HG03025 (cell line): ENCODE results near the gene GALNT14.
"Not testable (repeated sequence)": the region's sequence is repeated elsewhere in the genome, so short reads cannot be mapped to it uniquely, and the experiment has no call there.

Experiments used
- ATAC-seq: cut with Tn5 transposase; IDR thresholded peaks from one replicate; pipeline ENCODE4 v1.9.1; 2021; ENCODE audit warnings: mild to moderate bottlenecking, moderate library complexity; ENCODE audit not compliant: unreplicated experiment, low FRiP score

Gene GALNT14, protein sequence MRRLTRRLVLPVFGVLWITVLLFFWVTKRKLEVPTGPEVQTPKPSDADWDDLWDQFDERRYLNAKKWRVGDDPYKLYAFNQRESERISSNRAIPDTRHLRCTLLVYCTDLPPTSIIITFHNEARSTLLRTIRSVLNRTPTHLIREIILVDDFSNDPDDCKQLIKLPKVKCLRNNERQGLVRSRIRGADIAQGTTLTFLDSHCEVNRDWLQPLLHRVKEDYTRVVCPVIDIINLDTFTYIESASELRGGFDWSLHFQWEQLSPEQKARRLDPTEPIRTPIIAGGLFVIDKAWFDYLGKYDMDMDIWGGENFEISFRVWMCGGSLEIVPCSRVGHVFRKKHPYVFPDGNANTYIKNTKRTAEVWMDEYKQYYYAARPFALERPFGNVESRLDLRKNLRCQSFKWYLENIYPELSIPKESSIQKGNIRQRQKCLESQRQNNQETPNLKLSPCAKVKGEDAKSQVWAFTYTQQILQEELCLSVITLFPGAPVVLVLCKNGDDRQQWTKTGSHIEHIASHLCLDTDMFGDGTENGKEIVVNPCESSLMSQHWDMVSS

DNA sequence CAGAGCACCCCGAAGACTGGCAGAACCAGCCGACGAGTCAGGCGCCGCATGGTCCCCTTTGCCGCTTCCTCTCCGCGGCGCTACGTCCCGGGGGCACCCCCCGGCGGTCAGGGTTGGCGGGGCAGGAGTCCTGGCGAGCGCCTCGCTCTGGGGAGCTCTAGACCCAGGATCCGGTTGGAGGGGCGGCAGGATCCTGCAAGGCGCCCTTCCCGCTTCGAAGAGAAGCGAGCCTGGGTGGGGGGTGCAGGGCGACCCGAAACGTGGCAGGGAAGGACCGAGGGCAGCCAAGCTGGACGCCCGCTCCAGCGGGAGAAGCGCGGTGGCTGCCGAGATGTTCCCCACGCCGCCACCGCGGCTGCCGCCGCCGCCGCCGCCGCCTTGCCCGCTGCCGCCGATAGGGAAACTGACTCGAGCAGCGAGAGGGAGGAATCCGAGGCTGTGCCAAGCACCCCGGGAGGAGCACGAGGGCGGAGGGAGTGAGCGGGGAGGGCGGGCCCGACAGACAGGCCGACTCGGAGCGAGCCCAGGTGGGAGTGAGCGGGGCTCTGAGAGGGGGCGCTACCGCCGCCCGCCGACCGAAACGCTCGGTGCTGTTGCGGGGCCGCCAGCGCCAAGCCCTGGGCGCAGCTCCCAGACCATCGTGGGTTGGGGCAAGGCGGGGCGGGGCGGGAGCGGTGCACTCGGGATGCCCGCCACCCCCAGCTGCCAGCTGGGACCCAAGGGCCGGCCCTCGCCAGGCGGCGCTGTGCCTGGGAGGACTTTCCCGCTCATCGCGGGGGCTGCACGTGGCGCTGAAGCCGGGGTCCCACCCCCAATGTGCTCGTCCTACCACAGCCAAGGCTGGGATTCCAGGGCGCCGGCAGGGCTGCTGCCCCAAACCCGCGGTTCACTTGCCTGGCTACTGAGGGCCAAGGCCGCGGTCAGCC, at the start of gene GALNT14:
TSS of gene GALNT14 (minus strand) at position 404 of the 926 bp plus-strand sequence. CDS start at position 50, 354 bp downstream.
- no peak for ATAC-seq

DNA sequence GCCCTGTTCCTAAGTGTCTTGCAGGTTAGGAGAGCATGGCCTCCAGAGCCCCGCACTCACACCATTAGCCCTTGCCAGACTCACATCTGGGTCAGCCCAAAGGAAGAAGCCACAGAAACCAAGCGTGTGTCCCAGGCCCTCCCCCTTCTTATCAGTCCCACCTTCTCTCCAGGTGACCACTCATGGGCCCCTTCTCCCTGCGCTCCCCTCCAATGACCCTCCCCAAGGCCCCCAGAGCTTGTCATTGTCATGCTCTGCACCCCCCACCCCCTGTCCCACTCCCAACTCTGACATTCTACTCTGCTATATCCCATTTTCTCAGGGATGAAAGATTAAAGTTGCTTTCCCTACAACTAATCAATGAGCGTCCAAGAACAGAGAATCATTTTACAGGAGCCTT, 48.9 kb upstream of the GALNT14 start:
- no peak for ATAC-seq

DNA sequence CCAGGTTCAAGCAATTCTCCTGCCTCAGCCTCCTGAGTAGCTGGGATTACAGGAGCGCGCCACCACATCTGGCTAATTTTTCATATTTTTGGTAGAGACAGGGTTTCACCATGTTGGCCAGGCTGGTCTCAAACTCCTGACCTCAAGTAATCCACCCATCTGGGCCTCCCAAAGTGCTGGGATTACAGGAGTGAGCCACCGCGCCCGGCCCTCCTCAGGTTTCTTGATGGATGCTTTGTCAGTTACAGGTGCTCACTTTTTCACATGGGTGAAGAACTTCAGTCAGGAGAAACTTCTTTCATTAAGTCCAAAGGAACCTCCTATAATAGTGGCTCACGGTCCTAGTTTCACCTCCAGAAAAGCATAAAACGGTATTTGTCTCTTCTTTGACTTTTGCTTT, 45.7 kb upstream of the GALNT14 start:
- not testable (repeated sequence) for ATAC-seq

DNA sequence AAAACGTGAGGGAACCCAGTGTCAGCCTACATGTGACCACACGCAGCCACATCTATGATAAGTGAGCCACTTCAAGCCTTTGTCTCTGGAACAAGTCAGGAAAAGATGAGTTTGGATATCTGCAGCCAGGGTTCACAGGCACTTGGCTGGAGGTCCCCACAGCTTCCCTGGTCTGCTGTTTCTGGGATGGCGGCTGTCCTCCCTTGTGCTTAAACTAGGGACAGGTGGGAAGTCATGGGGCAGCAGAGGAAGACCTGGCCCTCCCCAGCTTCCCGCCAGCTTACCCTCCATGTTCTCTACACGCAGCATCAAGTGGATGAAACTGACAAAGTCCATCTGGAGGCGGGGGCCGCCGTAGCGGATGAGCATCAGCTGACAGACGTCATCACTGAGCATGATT, 38.5 kb upstream of the GALNT14 start:
- ATAC-seq, result no peak

DNA sequence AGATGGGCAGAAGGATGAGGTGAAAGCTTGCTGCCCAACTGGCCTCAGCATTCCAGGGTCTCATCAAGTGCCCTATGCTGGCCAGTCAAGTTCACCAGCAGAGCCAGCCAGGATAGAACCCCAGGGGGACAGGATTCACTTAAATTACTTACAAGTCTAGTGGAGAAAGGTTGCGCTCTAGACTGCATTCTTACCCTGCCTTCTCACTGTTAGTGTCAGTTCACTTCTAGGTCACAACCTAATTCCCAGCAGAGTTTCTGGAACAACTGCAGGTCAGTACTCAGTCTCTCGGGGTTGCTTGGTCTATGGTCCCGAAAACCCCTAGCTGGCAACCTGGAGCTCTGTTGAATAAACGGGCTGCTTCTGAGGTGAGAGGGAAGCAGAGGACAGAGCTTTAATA, 32.9 kb upstream of the GALNT14 start:
- no peak for ATAC-seq

DNA sequence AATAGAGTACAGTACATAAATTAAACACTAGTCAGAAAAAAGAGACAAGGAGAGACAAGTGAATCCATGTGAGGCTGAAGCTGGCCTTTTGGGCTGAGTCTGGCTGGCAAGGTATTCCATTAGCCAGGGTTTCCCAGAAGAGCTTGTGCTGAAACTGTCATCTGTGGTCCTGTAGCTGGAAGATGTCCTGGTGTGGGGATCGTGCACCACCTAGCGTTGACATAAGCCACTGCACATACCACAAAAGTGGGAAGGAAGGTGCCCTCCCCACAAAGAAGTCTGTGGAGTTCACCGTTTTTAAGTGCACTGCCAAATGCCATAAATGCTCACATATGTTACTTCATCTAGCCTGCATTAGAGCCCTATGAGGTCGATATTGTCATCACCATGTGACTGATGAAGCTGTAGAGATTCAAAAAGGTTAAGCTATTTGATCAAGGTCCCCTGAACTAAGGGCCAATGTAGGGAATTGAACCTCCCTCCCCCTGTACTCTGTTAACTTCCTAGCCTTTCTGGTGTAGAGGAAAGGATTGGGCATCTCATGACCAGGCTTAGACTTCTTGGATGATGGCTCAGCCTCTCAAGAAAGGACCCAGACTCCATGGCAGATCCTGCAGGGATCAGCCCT, 31.9 kb upstream of the GALNT14 start:
- peak; percentile 63 for ATAC-seq

DNA sequence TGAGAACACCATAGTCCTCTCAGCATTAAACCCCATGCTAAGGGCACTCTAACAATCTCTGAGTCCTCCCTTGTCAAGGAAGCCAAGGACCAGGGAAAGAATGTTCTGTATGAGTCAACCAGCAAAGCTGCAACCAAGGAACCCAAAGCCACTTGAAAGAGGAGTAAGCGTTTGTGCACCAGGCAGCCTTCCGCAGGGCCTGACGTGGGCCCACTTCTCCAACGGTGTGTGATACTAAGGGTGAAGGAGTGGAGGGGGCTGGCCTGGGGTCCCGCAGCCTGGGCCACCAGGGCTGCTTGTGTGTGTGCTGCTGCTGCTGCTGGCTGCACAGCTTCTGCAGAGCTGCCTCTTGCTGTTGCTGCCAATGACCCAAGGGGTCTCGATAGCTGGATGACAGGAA, 30.1 kb upstream of the GALNT14 start:
- no peak for ATAC-seq

DNA sequence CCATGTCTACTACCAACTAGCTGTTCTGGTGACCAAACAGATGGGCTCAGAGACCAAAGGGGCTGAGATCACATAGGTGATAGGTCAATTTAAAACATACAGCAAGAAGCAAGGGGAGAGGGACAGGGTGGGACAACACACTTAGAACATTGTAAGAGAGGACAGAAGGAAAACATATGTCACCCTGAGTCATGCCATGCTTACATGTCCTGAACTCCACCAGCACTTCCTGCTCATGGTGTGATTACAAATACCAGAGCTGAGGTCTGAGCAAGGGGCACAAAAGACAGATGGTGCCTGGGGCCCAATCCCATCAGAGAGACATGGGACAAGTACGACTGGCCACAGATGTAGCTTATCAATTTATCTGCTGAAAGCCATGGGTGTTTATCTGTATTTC, 28.7 kb upstream of the GALNT14 start:
- no peak for ATAC-seq

DNA sequence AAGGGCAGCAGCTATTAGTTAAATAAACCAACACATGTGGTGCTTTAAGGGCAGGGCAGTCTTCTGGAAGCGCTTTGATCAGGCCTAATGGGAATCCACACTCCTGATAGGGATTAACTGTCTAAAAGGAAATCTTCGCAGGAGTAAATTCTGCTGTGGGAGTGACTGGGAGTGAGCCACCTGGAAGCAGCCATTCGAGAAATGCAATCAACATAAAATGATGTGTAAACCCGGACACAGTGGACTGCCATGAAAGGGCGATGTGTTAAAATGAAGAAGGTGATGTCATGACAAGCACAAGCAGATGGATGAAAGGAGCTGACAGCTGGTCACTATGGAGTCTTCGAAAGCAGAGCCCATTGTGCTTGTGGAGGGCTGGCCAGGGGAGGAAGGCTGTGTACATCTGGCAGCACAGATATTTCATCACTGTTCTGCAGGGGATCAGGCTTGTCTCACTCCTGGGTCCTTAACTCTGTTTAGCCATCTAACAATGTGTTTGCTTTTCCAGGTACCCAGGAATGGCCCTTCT, 24.8 kb upstream of the GALNT14 start:
- no peak for ATAC-seq

DNA sequence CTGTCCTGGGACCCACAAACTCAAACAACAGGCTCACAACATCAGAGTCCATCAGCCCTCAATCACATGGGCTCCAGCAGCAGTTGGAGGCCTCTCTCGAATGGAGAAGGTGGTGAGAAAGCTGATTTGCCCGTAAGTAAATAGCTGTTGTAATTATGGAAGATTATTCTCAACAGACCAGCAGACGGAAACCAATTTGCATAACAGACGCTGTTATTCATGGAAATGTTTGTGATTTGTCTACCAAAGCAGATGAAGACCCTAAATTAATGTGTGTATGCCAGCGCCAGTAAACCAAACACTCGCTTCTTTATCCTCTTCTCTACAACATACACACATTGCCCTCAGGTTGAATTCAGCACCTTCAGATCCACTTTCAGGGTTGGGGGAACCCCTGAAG, 23.4 kb upstream of the GALNT14 start:
- ATAC-seq, result no peak

DNA sequence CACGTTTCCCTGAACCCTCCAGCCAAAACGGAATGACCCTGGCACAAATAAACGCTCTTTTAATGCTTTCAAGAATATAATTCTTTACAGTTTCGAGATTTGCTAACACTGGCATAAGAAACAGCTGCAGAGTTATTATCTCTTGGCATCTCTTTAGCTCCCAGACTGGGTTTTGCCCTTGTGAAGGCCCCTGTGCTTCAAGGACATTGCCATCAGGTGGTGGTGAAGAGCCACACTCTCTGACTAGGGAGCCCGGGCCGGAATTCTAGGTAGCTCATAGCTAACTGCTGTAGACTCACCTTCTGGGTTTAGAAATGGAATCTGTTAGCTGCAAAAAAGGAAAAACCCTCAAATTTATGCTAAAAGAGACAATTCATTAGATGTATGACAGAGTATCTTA, 13.3 kb upstream of the GALNT14 start:
- ATAC-seq, result no peak

DNA sequence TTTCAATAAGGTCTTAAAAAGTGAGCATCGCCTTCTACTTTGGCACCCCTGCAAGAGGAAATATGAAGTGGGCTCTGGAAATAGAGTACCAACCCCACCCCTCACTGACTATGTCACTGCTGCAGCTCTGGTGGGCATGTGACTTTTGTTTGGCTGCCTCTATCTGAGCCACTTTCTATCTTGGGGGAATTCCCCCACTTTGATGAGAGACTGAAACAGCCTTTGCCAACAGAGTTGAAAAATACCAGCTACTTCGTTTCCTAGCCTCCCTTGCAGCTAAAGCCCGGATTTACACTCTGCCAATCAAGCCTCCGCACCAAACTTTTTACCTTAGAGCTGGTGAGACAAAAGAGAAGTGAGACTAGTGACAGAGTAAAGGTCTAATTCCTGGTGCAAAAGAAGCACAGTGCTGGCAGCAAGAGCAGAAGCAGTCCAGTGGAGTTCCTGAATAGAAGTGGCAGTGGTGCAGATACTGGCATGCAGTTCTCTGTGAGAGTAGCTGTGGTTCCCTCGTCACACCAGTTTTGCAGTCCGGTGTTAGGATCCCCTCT, 12.0 kb upstream of the GALNT14 start:
- ATAC-seq, result no peak

DNA sequence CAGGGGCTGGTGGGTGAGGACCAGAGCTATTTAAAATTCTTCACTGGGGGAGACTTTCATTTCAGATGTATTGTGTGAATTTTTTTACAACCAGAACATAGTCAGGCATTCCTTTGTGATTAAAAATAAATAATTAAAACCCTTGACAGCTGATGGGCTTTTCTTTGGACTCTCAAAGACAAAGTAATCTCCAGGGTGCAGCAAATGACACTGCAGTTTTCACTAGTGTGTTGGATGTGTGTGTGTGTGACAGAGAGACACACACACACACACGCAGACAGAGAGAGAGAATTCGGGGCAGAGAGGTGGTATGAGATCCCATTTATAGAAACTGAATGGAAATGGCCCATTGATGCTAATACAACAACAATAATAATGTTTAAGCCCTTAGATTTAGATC, 10.3 kb upstream of the GALNT14 start:
- ATAC-seq, result no peak

DNA sequence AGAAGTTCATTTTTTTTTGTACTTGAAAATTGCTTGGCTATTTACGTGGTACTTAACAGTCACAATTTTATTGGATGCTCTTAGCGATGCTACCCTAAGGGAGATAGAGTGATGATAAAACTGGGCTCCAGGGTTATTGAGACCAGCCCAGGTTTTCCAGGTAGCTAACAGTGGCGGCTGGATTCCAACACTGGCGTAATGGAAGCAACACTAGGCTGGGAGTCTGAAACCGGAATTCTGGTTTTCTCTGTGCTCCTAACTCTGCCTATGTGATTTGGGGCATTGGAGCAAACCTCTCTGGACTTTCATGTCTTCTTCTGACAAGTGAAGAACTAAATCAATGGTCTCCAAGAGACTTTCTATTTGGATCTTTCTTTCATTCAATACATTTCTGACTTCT, 9.4 kb upstream of the GALNT14 start:
- no peak for ATAC-seq

DNA sequence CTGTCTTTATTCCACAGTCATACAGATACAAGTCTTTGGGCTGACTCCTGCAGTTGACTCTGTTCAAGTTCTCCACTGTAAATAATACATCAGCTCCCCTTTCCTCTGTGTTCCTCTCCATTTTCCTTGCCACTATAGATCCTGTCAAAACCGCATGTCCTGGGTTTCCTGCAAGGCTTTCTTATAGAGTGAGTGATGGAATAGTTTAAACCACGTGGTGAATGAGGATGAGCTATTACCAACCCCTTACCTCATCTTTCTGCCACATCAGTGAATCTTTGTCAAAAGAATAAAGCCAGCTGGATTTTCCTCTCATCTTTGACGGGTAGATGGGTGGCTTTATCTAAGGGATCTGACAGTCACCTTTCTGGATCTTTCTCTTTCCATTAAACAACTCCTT, 3.9 kb upstream of the GALNT14 start:
- no peak for ATAC-seq

DNA sequence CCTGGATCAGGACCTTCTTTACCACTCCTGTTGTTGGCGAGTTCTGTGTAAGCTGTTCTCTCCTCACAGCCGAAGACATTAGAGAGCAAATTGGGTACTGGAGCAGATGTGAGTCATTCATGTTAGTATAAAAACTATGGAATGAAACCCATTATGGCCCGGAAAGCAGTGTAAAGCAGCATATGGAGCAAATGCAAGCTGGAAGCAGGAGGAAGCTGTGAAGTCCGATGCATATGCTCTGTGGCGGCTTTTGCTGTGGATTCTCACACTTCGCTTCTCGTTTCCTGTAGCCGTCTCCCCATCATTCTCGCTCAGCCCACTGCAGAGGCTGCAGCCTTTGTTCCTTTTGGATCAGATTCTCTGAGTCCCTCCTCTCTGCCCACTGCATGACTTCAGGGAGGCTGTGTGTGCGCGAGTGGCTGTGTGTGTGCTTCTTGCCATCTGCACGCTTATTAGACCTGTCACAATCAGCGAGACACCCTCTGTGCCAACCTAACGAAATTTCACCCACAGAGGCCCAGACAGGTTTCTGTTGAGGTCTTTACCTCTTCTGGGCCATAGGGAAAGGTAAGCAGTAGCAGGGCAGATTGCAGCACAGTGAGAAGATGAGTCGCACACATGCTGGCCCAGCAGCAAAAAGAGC, 3.3 kb upstream of the GALNT14 start:
- no peak for ATAC-seq

DNA sequence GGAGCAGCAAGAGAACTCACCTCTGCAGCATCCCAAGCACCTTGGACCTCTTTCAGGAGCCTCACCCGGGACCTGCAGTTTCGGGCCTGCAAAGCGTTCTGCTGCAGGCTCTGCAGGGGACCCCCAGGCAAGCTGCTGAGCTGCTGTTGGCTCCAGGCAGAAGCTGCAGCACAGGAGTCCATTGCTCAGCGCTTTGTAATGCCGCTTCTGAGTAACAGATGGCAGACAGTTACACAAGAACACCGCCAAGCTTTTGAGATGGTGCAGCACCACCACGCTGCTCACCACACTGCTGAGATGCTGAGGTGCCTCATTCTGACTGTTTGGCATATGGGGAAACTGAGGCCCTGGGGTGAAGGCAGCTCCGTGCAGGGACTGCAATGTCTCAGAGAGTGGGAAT, 1.9 kb upstream of the GALNT14 start:
- no peak for ATAC-seq

DNA sequence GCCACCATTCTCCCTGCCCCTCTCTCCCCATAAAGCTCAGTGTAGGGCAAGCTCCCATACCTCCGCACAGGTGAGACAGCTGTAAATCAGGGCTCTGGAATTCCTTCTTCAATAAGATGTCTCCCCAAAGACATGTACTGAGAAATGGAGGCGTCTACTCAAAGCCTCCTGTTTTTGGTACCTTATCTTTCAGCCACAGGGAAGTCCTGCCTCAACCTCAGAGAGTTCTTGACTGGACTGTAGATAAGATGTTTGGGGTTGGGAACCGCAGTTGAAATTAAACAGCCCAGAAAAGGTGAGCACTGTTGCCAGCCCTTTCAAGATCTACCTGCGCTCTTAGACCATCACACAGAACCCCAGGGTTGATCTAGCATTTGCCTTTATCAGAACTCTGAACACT, 1.4 kb upstream of the GALNT14 start:
- no peak for ATAC-seq

DNA sequence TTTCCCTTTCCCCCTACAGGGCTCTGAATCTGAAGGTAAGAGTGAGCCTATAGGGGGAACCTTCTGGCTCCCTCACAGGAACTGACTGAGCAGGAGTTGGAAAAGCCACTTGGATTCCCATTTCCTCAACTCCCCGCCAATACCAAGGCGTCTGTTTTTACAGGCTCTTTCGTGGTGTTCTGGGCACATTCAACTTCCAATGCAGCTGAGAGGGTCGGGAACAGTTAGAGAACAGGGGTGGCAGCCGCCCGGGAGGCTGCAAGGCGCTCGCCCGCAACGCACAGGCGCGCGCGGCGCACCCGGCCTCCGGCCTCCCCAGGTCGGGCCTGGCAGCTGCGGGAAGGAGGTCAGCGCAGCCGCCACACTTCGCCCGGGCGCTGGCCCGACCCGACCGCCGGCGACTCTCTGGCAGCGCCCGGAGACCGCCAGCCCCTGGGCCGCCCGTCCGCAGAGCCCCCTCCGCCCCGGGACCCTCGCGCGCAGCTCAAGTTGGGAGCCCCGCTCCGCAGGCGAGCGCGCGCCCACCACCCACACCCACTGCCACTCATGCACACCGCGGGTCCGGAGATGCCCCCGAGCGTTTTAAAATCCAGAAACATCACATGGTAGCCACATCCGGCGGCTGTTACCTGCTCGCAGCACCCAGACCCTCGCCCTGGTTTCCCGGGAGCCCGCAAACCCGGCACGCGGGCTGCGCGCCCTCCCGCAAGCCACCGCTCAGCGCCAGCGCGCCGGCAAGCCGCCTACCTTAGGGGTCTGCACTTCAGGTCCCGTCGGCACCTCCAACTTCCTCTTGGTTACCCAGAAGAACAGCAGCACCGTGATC, 816 bp downstream of the GALNT14 start:
- no peak for ATAC-seq
